Liver (tissue), 9 donors: Measurements from ENCODE around the gene SUSD5. TPM values are rescaled to one million over a fixed set of nuclear protein-coding genes. Genes with fewer than 3 reads are reported as not detected.

Experiments
- DNase-seq: peaks from one replicate; pipeline ENCODE4 v3.0.0-alpha.2; 2017; ENCODE audit warnings: low spot score
- H3K27ac ChIP-seq, 2 donors: one replicate each; pipeline ENCODE4 v1.7.0; 2013; ENCODE audit warnings: inconsistent platforms in 2 of 2, low read length in 2 of 2, control low read depth in 1 of 2, low read depth in 1 of 2, mild to moderate bottlenecking in 1 of 2
- H3K27me3 ChIP-seq, 4 donors: one replicate each; pipeline versions ENCODE4 v1.6.1 to v1.7.0; 2013; ENCODE audit warnings: low read length in 3 of 4, inconsistent platforms in 1 of 4, mild to moderate bottlenecking in 1 of 4, moderate library complexity in 1 of 4; ENCODE audit not compliant: control insufficient read depth in 4 of 4, insufficient read depth in 4 of 4
- H3K36me3 ChIP-seq, 4 donors: one replicate each; pipeline versions ENCODE4 v1.6.1 to v1.7.0; 2013; ENCODE audit warnings: low read length in 3 of 4, mild to moderate bottlenecking in 3 of 4, low read depth in 1 of 4, moderate library complexity in 1 of 4; ENCODE audit not compliant: control insufficient read depth in 4 of 4, insufficient read depth in 3 of 4
- H3K4me1 ChIP-seq, 4 donors: one replicate each; pipeline versions ENCODE4 v1.6.1 to v1.7.0; 2013; ENCODE audit warnings: low read length in 3 of 4, mild to moderate bottlenecking in 3 of 4, moderate library complexity in 1 of 4; ENCODE audit not compliant: control insufficient read depth in 4 of 4, insufficient read depth in 4 of 4
- H3K4me3 ChIP-seq, 3 donors: one replicate each; pipeline versions ENCODE4 v1.6.1 to v1.7.0; 2013; ENCODE audit warnings: low read length in 3 of 3, control low read depth in 1 of 3, low read depth in 1 of 3, mild to moderate bottlenecking in 1 of 3
- H3K9ac ChIP-seq, 2 donors: one replicate each; pipeline ENCODE4 v1.7.0; 2013; ENCODE audit warnings: low read length in 2 of 2, mild to moderate bottlenecking in 2 of 2, moderate library complexity in 2 of 2, control low read depth in 1 of 2, low read depth in 1 of 2
- H3K9me3 ChIP-seq, 4 donors: one replicate each; pipeline versions ENCODE4 v1.6.1 to v1.7.0; 2013; ENCODE audit warnings: low read length in 3 of 4; ENCODE audit not compliant: control insufficient read depth in 4 of 4
- EGR1 ChIP-seq, 2 donors: IDR thresholded peaks; 2 replicates each; pipeline ENCODE4 v1.6.1; 2016 to 2018; ENCODE audit warnings: antibody characterized with exemption in 2 of 2, low read depth in 2 of 2
- FOXA1 ChIP-seq: IDR thresholded peaks from 2 replicates; pipeline ENCODE4 v1.6.1; 2016; ENCODE audit warnings: antibody characterized with exemption
- FOXA2 ChIP-seq: IDR thresholded peaks from 2 replicates; pipeline ENCODE4 v1.6.1; 2016; ENCODE audit warnings: antibody characterized with exemption
- GABPA ChIP-seq, 2 donors: IDR thresholded peaks in 1 of 2; conservative IDR thresholded peaks in 1 of 2; 2 replicates each; pipeline ENCODE4 v1.6.1; 2016; ENCODE audit warnings: antibody characterized with exemption in 2 of 2, mild to moderate bottlenecking in 1 of 2, moderate library complexity in 1 of 2
- HNF4A ChIP-seq, 2 donors: conservative IDR thresholded peaks; 2 replicates each; pipeline ENCODE4 v1.6.1; 2016; ENCODE audit warnings: antibody characterized with exemption in 2 of 2, mild to moderate bottlenecking in 2 of 2
- HNF4G ChIP-seq: IDR thresholded peaks from 2 replicates; pipeline ENCODE4 v1.6.1; 2016; ENCODE audit warnings: antibody characterized with exemption
- JUND ChIP-seq, 2 donors: IDR thresholded peaks; 2 replicates each; pipeline ENCODE4 v1.6.1; 2016; ENCODE audit warnings: antibody characterized with exemption in 2 of 2
- NR2F2 ChIP-seq: IDR thresholded peaks from 2 replicates; pipeline ENCODE4 v1.6.1; 2016; ENCODE audit warnings: antibody characterized with exemption
- RAD21 ChIP-seq, 2 donors: IDR thresholded peaks; 2 replicates each; pipeline ENCODE4 v1.6.1; 2016; ENCODE audit warnings: antibody characterized with exemption in 2 of 2, mild to moderate bottlenecking in 2 of 2
- RXRA ChIP-seq, 2 donors: IDR thresholded peaks; 2 replicates each; pipeline ENCODE4 v1.6.1; 2017 to 2018; ENCODE audit warnings: antibody characterized with exemption in 2 of 2, mild to moderate bottlenecking in 1 of 2
- SP1 ChIP-seq: IDR thresholded peaks from 2 replicates; pipeline ENCODE4 v1.6.1; 2018; ENCODE audit warnings: antibody characterized with exemption, mild to moderate bottlenecking
- TAF1 ChIP-seq: conservative IDR thresholded peaks from 2 replicates; pipeline ENCODE4 v1.6.1; 2016; ENCODE audit warnings: antibody characterized with exemption, mild to moderate bottlenecking
- YY1 ChIP-seq: IDR thresholded peaks from 2 replicates; pipeline ENCODE4 v1.6.1; 2016; ENCODE audit warnings: antibody characterized with exemption, mild to moderate bottlenecking
- WGBS: extraction: QIAGEN DNeasy Blood & Tissue Kit; methylation state at CpG from one replicate; pipeline ENCODE4 v1.1.7; 2013; 5-methylcytosine and 5-hydroxymethylcytosine counted together
- polyA plus RNA-seq, 2 donors: library from polyadenylated mRNA; stranded (reverse) in 1 of 2; unstranded in 1 of 2; fragments of 200-250 nt in 1 of 2; fragments of >200 nt in 1 of 2; fragmentation: Nextera tagmentation in 1 of 2; extraction: Ambion mirVana in 1 of 2; gene quantifications; one replicate each; pipeline versions ENCODE4 v1.2.1 to v1.2.3, GENCODE V29; 2013 to 2015
- total RNA-seq, 2 donors: library from RNA; depleted of rRNA; stranded (reverse); fragments of >200 nt; gene quantifications; one replicate each; pipeline ENCODE4 v1.2.3, GENCODE V29; 2014
- TF ChIP-seq, protein P1 (sequence below): IDR thresholded peaks from 2 replicates; pipeline ENCODE4 v1.6.1; 2016; ENCODE audit warnings: antibody characterized with exemption
- TF ChIP-seq, protein P2 (sequence below): fragments of 150-350 bp; IDR thresholded peaks from 2 replicates; pipeline ENCODE4 v1.5.1; 2017; ENCODE audit warnings: improper control_type of control experiment, low read depth, low read length; ENCODE audit not compliant: missing input control
- TF ChIP-seq, protein P3 (sequence below): IDR thresholded peaks from 2 replicates; pipeline ENCODE4 v1.6.1; 2016; ENCODE audit warnings: antibody characterized with exemption
- TF ChIP-seq, protein P4 (sequence below): IDR thresholded peaks from 2 replicates; pipeline ENCODE4 v1.6.1; 2016; ENCODE audit warnings: antibody characterized with exemption, mild to moderate bottlenecking
- TF ChIP-seq, protein P5 (sequence below): IDR thresholded peaks from 2 replicates; pipeline ENCODE4 v1.6.1; 2016; ENCODE audit warnings: antibody characterized with exemption
- donor health status: healthy.
- donor health status: healthy.
- donor health status: healthy.
- donor health status: healthy.
- donor health status: healthy.

Gene SUSD5
- total and polyA plus RNA-seq, 4 donors = 0.08 to 0.21 (median 0.18) TPM

DNA sequence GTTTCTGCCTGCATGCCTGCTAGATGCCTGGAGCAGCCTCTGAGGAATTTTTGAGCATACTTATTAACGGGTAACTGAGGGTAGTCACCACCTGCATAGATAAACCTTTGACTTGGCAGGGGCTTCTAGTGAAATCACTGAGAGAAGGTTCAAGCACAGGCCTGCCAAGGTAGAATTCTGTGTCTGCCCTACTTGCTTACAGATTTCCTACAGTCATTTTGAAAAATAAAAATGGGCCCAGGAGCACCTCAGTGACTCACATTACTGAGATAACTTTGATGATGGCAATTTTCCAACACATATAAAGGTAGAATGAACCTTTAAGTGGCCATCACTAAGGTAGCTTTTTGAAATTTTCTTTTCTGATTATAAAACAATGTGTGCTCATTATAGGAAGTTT is 94.0 kb downstream of the SUSD5 start:
- no peak overlapping the region for H3K9ac ChIP-seq
- WGBS = 93% methylated on average over 1 of the region's 1 CpG
- peaks cover 1 to 22% (median 14%) of the 10 kb centered on the region in 4 donors for H3K36me3 ChIP-seq
- H3K27me3 ChIP-seq = no peaks in the 10 kb centered on the region
- H3K27ac ChIP-seq = no peak overlapping the region
- DNase-seq = no peak
- no peak overlapping the region for H3K4me3 ChIP-seq
- no peak for TF ChIP-seq RXRA (IDR thresholded peaks at IDR 0.05)
- TF ChIP-seq, protein P1, sequence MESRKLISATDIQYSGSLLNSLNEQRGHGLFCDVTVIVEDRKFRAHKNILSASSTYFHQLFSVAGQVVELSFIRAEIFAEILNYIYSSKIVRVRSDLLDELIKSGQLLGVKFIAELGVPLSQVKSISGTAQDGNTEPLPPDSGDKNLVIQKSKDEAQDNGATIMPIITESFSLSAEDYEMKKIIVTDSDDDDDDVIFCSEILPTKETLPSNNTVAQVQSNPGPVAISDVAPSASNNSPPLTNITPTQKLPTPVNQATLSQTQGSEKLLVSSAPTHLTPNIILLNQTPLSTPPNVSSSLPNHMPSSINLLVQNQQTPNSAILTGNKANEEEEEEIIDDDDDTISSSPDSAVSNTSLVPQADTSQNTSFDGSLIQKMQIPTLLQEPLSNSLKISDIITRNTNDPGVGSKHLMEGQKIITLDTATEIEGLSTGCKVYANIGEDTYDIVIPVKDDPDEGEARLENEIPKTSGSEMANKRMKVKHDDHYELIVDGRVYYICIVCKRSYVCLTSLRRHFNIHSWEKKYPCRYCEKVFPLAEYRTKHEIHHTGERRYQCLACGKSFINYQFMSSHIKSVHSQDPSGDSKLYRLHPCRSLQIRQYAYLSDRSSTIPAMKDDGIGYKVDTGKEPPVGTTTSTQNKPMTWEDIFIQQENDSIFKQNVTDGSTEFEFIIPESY = no peak
- TF ChIP-seq HNF4G = no peak
- TF ChIP-seq, protein P2, sequence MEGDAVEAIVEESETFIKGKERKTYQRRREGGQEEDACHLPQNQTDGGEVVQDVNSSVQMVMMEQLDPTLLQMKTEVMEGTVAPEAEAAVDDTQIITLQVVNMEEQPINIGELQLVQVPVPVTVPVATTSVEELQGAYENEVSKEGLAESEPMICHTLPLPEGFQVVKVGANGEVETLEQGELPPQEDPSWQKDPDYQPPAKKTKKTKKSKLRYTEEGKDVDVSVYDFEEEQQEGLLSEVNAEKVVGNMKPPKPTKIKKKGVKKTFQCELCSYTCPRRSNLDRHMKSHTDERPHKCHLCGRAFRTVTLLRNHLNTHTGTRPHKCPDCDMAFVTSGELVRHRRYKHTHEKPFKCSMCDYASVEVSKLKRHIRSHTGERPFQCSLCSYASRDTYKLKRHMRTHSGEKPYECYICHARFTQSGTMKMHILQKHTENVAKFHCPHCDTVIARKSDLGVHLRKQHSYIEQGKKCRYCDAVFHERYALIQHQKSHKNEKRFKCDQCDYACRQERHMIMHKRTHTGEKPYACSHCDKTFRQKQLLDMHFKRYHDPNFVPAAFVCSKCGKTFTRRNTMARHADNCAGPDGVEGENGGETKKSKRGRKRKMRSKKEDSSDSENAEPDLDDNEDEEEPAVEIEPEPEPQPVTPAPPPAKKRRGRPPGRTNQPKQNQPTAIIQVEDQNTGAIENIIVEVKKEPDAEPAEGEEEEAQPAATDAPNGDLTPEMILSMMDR = no peak
- TF ChIP-seq FOXA2 = no peak
- TF ChIP-seq NR2F2 = no peak
- TF ChIP-seq TAF1 = no peak
- TF ChIP-seq, protein P3, sequence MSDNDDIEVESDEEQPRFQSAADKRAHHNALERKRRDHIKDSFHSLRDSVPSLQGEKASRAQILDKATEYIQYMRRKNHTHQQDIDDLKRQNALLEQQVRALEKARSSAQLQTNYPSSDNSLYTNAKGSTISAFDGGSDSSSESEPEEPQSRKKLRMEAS = no peak
- TF ChIP-seq JUND (IDR thresholded peaks at IDR 0.05) = no peak
- TF ChIP-seq, protein P4, sequence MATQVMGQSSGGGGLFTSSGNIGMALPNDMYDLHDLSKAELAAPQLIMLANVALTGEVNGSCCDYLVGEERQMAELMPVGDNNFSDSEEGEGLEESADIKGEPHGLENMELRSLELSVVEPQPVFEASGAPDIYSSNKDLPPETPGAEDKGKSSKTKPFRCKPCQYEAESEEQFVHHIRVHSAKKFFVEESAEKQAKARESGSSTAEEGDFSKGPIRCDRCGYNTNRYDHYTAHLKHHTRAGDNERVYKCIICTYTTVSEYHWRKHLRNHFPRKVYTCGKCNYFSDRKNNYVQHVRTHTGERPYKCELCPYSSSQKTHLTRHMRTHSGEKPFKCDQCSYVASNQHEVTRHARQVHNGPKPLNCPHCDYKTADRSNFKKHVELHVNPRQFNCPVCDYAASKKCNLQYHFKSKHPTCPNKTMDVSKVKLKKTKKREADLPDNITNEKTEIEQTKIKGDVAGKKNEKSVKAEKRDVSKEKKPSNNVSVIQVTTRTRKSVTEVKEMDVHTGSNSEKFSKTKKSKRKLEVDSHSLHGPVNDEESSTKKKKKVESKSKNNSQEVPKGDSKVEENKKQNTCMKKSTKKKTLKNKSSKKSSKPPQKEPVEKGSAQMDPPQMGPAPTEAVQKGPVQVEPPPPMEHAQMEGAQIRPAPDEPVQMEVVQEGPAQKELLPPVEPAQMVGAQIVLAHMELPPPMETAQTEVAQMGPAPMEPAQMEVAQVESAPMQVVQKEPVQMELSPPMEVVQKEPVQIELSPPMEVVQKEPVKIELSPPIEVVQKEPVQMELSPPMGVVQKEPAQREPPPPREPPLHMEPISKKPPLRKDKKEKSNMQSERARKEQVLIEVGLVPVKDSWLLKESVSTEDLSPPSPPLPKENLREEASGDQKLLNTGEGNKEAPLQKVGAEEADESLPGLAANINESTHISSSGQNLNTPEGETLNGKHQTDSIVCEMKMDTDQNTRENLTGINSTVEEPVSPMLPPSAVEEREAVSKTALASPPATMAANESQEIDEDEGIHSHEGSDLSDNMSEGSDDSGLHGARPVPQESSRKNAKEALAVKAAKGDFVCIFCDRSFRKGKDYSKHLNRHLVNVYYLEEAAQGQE = no peak
- TF ChIP-seq RAD21 (IDR thresholded peaks at IDR 0.05) = no peak
- TF ChIP-seq HNF4A (conservative IDR thresholded peaks at IDR 0.05) = no peak
- TF ChIP-seq EGR1 (IDR thresholded peaks at IDR 0.05; ENCODE audit: low read depth in 2 of 2) = no peak
- TF ChIP-seq YY1 = no peak
- TF ChIP-seq FOXA1 = no peak
- no peak for TF ChIP-seq GABPA (IDR thresholded peaks at IDR 0.05 in 1 of 2, conservative IDR thresholded peaks at IDR 0.05 in 1 of 2)
- TF ChIP-seq, protein P5, sequence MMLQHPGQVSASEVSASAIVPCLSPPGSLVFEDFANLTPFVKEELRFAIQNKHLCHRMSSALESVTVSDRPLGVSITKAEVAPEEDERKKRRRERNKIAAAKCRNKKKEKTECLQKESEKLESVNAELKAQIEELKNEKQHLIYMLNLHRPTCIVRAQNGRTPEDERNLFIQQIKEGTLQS = no peak
- TF ChIP-seq SP1 = no peak
- no peaks in the 10 kb centered on the region for H3K4me1 ChIP-seq
- no peaks in the 10 kb centered on the region for H3K9me3 ChIP-seq

DNA sequence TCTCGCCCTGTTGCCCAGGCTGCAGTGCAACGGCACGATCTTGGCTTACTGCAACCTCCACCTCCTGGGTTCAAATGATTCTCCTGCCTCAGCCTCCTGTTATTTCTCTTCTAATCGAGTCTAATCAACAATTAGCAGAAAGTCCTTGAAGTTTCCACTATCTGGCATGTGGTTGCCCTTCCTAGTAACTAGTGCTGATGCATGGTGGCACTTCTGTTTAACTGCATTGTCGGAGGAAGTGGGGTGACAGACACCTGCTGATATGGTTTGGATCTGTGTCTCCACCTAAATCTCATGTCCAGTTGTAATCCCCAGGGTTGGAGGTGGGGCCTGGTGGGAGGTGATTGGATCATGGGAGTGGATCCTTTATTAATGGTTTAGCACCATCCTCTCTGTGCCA is 95.6 kb downstream of the SUSD5 start:
- WGBS = 94% methylated on average over 5 of the region's 5 CpGs
- no peak overlapping the region for H3K9ac ChIP-seq
- no peaks in the 10 kb centered on the region for H3K4me1 ChIP-seq
- H3K36me3 ChIP-seq = peaks cover 1 to 22% (median 14%) of the 10 kb centered on the region in 4 donors
- no peaks in the 10 kb centered on the region for H3K9me3 ChIP-seq
- H3K4me3 ChIP-seq = no peak overlapping the region
- no peaks in the 10 kb centered on the region for H3K27me3 ChIP-seq
- no peak overlapping the region for H3K27ac ChIP-seq
- DNase-seq = no peak
- no peak for TF ChIP-seq JUND (IDR thresholded peaks at IDR 0.05)
- no peak for TF ChIP-seq EGR1 (IDR thresholded peaks at IDR 0.05; ENCODE audit: low read depth in 2 of 2)
- TF ChIP-seq GABPA (IDR thresholded peaks at IDR 0.05 in 1 of 2, conservative IDR thresholded peaks at IDR 0.05 in 1 of 2) = no peak
- no peak for TF ChIP-seq FOXA2
- TF ChIP-seq, protein P4 = no peak
- TF ChIP-seq HNF4A (conservative IDR thresholded peaks at IDR 0.05) = no peak
- no peak for TF ChIP-seq TAF1
- TF ChIP-seq, protein P5 = no peak
- no peak for TF ChIP-seq FOXA1
- TF ChIP-seq, protein P1 = no peak
- TF ChIP-seq HNF4G = no peak
- no peak for TF ChIP-seq YY1
- TF ChIP-seq SP1 = no peak
- TF ChIP-seq RAD21 (IDR thresholded peaks at IDR 0.05) = no peak
